ENCODE measurements around the gene IKZF1. TPM values are rescaled to one million over a fixed set of nuclear protein-coding genes. Genes with fewer than 3 reads are reported as not detected.

The IKZF1 gene
- total and polyA plus RNA-seq, 2 of the 4 experiments (the other 2 are of a cell fraction) = not detected

- no peak overlapping the region for H3K23ac ChIP-seq (ENCODE audit: low read depth, low read length)
- H3K27me3 ChIP-seq (ENCODE audit: control insufficient read depth, insufficient read depth, low read length) = no peaks in the 10 kb centered on the region
- H3K9me3 ChIP-seq (ENCODE audit: control insufficient read depth, insufficient read depth, low read length) = no peaks in the 10 kb centered on the region
- no peak overlapping the region for H3K56ac ChIP-seq (ENCODE audit: extremely low read depth, insufficient read depth, low read length)
- no TSS peak for BruUV-seq (replicated peaks)
- H2AK9ac ChIP-seq (replicated peaks; ENCODE audit: low read depth, low read length, poor library complexity) = no peak overlapping the region
- no peak overlapping the region for H3K4me2 ChIP-seq (ENCODE audit: low read depth, low read length)
- H4K8ac ChIP-seq (ENCODE audit: low read depth in 2 of 2, low read length in 2 of 2) = no peak overlapping the region
- no peak overlapping the region for H3K14ac ChIP-seq (replicated peaks; ENCODE audit: low read depth, low read length)
- no peak overlapping the region for H2BK120ac ChIP-seq (ENCODE audit: low read depth, low read length)
- WGBS, 2 experiments (ENCODE audit: extremely low coverage in 2 of 2, insufficient read length in 1 of 2) = 0% methylated on average over 1 of the region's 9 CpGs; no CpG with 5 or more reads in 1 of the 2 experiments
- H2AK5ac ChIP-seq (ENCODE audit: low read depth, low read length) = no peak overlapping the region
- H3K79me1 ChIP-seq (ENCODE audit: low read depth in 1 of 2, low read length in 2 of 2) = no peaks in the 10 kb centered on the region
- no peak overlapping the region for H2BK5ac ChIP-seq (ENCODE audit: low read depth, low read length, poor library complexity, severe bottlenecking)
- H3K9me1 ChIP-seq (ENCODE audit: insufficient read depth, low read length) = no peaks in the 10 kb centered on the region
- dilution Hi-C loops (cut with HindIII; ENCODE audit: low sequenced_read_pairs, unreplicated experiment) = no loop called here
- no peak overlapping the region for H3K27ac ChIP-seq (ENCODE audit: insufficient read depth, low read length)
- H3K4me1 ChIP-seq (ENCODE audit: control insufficient read depth, insufficient read depth, low read length) = no peaks in the 10 kb centered on the region
- H2BK15ac ChIP-seq (ENCODE audit: low read depth, low read length) = no peak overlapping the region
- in situ Hi-C loops (cut with MboI; ENCODE audit: low sequenced_read_pairs) = no loop called here
- ChIA-PET POLR2A (ENCODE audit: unreplicated experiment) (no interaction called here), CTCF (no interaction called here)
- no peak overlapping the region for H4K5ac ChIP-seq (ENCODE audit: low read depth, low read length)
- no peak overlapping the region for H2BK20ac ChIP-seq (ENCODE audit: low read depth, low read length)
- no peaks in the 10 kb centered on the region for H4K20me1 ChIP-seq (ENCODE audit: insufficient read depth, low read length)
- no peak overlapping the region for H3K4ac ChIP-seq (ENCODE audit: low read depth, low read length)
- DNase-seq (no peak), ATAC-seq (ENCODE audit: low read depth) (no peak)
- H3K9ac ChIP-seq (ENCODE audit: low read depth, low read length) = no peak overlapping the region
- no peak overlapping the region for H3K18ac ChIP-seq (ENCODE audit: low read depth, low read length)
- no peaks in the 10 kb centered on the region for H3K36me3 ChIP-seq (ENCODE audit: control insufficient read depth, insufficient read depth, low read length)
- intact Hi-C loops (cut with micrococcal nuclease) = no loop called here
- no peak for TF ChIP-seq BHLHE40 (IDR thresholded peaks at IDR 0.05; ENCODE audit: low read depth, low read length)
- TF ChIP-seq NFE2L2 (IDR thresholded peaks at IDR 0.05; ENCODE audit: low read depth, low read length) = no peak
- no peak for TF ChIP-seq RCOR1 (IDR thresholded peaks at IDR 0.05; ENCODE audit: insufficient replicate concordance, low read length)
- no peak for TF ChIP-seq CEBPB (IDR thresholded peaks at IDR 0.05; ENCODE audit: low read depth, low read length)
- no peak for TF ChIP-seq MXI1 (IDR thresholded peaks at IDR 0.05; ENCODE audit: borderline replicate concordance, low read depth, low read length)
- TF ChIP-seq, protein P1, sequence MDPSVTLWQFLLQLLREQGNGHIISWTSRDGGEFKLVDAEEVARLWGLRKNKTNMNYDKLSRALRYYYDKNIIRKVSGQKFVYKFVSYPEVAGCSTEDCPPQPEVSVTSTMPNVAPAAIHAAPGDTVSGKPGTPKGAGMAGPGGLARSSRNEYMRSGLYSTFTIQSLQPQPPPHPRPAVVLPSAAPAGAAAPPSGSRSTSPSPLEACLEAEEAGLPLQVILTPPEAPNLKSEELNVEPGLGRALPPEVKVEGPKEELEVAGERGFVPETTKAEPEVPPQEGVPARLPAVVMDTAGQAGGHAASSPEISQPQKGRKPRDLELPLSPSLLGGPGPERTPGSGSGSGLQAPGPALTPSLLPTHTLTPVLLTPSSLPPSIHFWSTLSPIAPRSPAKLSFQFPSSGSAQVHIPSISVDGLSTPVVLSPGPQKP (IDR thresholded peaks at IDR 0.05; ENCODE audit: borderline replicate concordance, low read depth, low read length) = no peak
- TF ChIP-seq, protein P2, sequence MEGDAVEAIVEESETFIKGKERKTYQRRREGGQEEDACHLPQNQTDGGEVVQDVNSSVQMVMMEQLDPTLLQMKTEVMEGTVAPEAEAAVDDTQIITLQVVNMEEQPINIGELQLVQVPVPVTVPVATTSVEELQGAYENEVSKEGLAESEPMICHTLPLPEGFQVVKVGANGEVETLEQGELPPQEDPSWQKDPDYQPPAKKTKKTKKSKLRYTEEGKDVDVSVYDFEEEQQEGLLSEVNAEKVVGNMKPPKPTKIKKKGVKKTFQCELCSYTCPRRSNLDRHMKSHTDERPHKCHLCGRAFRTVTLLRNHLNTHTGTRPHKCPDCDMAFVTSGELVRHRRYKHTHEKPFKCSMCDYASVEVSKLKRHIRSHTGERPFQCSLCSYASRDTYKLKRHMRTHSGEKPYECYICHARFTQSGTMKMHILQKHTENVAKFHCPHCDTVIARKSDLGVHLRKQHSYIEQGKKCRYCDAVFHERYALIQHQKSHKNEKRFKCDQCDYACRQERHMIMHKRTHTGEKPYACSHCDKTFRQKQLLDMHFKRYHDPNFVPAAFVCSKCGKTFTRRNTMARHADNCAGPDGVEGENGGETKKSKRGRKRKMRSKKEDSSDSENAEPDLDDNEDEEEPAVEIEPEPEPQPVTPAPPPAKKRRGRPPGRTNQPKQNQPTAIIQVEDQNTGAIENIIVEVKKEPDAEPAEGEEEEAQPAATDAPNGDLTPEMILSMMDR (conservative IDR thresholded peaks at IDR 0.05; ENCODE audit: low read depth, low read length) = no peak
- TF ChIP-seq RAD21 (IDR thresholded peaks at IDR 0.05; ENCODE audit: low read length) = no peak
- TF ChIP-seq, protein P3, sequence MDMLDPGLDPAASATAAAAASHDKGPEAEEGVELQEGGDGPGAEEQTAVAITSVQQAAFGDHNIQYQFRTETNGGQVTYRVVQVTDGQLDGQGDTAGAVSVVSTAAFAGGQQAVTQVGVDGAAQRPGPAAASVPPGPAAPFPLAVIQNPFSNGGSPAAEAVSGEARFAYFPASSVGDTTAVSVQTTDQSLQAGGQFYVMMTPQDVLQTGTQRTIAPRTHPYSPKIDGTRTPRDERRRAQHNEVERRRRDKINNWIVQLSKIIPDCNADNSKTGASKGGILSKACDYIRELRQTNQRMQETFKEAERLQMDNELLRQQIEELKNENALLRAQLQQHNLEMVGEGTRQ (IDR thresholded peaks at IDR 0.05; ENCODE audit: low read depth, low read length) = no peak
- no peak for TF ChIP-seq MAFK (IDR thresholded peaks at IDR 0.05; ENCODE audit: low read depth, low read length)
- no peak for TF ChIP-seq RFX5 (IDR thresholded peaks at IDR 0.05; ENCODE audit: low read depth, low read length)
- H4K91ac ChIP-seq (ENCODE audit: insufficient read depth, low read depth, low read length) = no peak overlapping the region
- no peak overlapping the region for H2AFZ ChIP-seq (replicated peaks; ENCODE audit: low read length, poor library complexity)
- H3K4me3 ChIP-seq (ENCODE audit: insufficient read depth, low read depth, low read length) = no peak overlapping the region
These were observed 49.5 kb downstream of the IKZF1 start for GRCh38 chr7:50353894-50354595.
